Activated CD4-positive, CD25-positive, alpha-beta regulatory T cell treated with anti-CD3 and anti-CD28 coated beads, Interleukin-2, amount 50 U/mL, for 72 hours (primary cell): ENCODE measurements around the gene COQ7.

Experiments used
- DNase-seq: peaks from one replicate; pipeline ENCODE4 v3.0.0; 2021

The COQ7 gene

GRCh38 chr16:19113577-19114358, 46.4 kb downstream of the COQ7 start, which contains the start of gene ITPRIPL2:
TSS of gene ITPRIPL2 (plus strand) at chr16:19113964. CDS start at chr16:19114462, 498 bp downstream.
- no peak for DNase-seq

- no peak for DNase-seq
Measured at GRCh38 chr16:19114359-19115147, 47.1 kb downstream of the COQ7 start.

- no peak for DNase-seq
Measured at GRCh38 chr16:19115148-19116021, 48.0 kb downstream of the COQ7 start.

GRCh38 chr16:19116711-19117449, 49.5 kb downstream of the COQ7 start:
- DNase-seq, result no peak

- no peak for DNase-seq
Measured at GRCh38 chr16:19118938-19119431, 51.6 kb downstream of the COQ7 start.

- DNase-seq, result no peak
Measured at GRCh38 chr16:19119564-19119963, 52.1 kb downstream of the COQ7 start.

- no peak for DNase-seq
Measured at GRCh38 chr16:19123535-19124178, 56.2 kb downstream of the COQ7 start.

GRCh38 chr16:19126300-19126699, 58.9 kb downstream of the COQ7 start:
- DNase-seq, result no peak

GRCh38 chr16:19127205-19127604, 59.8 kb downstream of the COQ7 start:
- DNase-seq, result no peak

- no peak for DNase-seq
Measured at GRCh38 chr16:19127674-19128131, 60.3 kb downstream of the COQ7 start.

- DNase-seq, result no peak
Measured at GRCh38 chr16:19128454-19129200, 61.2 kb downstream of the COQ7 start.
